RPMI8226 (cell line): ENCODE data around the gene KDM4B.

ENCODE experiments used
- DNase-seq: peaks from one replicate; pipeline ENCODE4 v3.0.0-alpha.2; 2015

Gene KDM4B

GRCh38 chr19:5036698-5037563, 68.0 kb downstream of the KDM4B start:
- no peak for DNase-seq

GRCh38 chr19:5037936-5038335, 69.0 kb downstream of the KDM4B start:
- DNase-seq, result no peak

DNA sequence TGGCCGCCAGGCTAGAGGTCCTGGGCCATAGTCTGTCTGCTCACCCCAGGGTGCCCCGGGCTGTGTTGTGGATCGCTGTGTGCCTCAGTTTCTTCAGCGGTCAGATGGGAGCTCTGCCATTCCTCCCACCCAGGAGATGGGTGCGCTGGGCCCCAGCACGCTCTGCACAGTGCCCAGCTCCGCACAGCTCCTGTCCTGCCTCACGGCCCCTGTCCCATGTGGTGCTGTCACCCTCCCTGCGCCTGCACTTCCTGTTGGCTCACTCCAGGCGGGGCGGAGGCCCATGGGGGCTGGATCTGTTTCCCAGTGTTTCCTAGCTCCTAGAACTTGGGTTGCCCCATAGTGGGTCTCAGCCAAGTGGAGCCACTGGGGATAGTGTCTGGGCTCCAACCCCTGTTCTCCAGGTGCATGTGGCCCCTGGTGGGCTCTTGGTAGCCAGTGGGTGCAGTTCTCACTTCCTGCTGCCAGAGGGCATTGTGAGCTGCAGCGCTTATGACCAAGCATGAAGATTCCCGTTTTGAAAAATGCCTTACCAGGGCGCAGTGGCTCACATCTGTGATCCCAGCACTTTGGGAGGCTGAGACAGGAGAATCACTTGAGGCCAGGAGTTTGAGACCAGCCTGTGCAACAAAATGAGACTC, 69.8 kb downstream of the KDM4B start:
- DNase-seq, result peak; percentile 15

DNA sequence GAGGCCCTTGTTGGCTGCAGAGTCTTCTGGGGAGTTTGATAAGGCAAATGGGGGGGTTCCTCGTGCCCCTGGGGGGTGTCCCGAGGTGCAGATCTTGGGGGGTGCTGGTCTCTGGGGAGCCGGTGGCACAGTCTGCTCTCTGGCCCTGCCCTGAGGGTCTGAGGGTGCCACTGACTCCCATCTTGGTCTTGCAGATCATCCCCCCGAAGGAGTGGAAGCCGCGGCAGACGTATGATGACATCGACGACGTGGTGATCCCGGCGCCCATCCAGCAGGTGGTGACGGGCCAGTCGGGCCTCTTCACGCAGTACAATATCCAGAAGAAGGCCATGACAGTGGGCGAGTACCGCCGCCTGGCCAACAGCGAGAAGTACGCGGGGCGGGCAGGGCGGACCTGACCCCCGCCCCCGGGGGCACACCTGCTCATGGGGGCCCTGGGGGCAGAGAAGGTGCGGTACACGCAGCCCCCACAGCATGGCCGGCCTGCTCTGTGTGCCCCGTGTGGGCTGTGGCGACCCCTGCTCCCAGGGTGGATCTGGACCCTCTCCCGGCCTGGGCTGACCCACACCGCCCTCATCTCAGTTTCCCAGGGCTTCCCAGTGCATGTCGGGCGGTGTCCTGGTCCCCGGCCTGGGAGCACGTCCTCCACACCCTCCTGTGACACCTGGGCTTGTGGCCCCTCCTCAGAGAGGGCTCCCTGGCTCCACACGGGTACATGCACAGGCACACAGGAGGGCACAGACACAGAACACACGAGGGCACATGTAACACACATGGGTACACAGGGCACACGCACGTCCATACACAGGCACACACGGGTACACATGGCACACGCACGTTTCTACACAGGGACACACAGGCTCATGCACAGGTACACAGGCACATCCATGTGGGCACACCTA, 71.0 kb downstream of the KDM4B start:
- no peak for DNase-seq

- DNase-seq, result no peak
Measured at GRCh38 chr19:5040544-5041167, 71.7 kb downstream of the KDM4B start.

DNA sequence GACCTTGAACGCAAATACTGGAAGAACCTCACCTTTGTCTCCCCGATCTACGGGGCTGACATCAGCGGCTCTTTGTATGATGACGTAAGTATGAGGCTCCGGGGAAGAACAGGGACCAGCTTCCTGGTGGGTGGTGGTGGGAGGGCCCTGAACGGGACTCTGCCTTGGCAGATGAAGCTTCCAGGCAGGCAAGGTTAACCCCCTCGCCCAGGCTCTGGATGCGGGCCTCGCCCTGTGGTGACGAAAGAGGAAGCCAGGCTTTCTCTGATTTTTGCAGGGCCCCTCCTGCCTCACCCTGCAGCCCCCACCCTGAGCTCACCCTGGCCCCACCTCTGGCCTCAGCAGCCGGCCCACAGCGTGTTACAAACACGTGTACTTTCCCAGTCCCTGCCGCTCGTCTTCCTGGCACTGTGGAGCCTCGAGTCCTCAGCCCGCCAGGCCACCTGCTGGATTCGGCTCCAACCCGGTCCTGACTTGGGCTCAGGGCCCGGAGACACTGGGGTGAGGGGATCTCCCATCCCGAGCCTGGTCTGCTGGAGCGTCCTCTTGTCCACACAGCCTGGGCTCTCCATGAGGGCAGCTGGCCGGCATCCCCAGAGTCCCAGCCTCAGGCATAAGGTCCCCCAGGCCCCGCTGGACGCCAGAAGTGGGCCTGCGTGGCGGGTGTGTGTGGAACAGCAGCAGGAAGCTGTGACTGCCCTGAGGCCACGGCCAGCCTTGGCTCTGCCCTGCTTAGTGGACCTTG, 72.4 kb downstream of the KDM4B start:
- DNase-seq, result no peak

DNA sequence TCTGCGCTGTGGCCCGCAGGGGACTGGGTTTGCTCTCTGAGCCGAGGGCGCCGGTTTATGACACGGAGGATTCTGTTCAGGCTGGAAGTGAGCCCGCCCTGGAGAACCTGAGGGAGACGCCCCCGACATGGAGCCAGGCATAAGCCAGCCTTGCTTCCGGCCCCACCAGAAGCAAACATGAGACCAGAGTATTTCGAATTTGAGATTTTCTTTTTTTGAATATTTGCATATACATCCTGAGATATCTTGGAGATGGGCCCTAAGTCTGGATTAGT, 72.9 kb downstream of the KDM4B start:
- no peak for DNase-seq

DNA sequence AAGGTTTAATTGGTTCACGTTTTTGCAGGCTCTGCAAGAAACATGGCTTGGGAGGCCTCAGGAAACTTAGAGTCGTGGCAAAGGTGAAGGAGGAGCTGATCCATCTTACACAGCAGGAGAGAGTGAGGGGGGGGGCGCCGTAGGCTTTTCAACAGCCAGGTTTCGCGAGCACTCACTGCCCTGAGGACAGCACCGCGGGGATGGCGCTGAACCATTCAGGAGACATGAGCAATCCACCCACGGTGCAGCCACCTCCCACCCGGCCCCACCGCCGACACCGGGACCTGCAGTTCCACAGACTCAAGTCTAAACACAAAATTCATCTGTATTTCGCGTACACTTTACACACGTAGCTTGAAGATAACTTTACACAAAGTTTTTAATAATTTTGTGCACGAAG, 73.6 kb downstream of the KDM4B start:
- no peak for DNase-seq

GRCh38 chr19:5045029-5045428, 76.1 kb downstream of the KDM4B start:
- no peak for DNase-seq

DNA sequence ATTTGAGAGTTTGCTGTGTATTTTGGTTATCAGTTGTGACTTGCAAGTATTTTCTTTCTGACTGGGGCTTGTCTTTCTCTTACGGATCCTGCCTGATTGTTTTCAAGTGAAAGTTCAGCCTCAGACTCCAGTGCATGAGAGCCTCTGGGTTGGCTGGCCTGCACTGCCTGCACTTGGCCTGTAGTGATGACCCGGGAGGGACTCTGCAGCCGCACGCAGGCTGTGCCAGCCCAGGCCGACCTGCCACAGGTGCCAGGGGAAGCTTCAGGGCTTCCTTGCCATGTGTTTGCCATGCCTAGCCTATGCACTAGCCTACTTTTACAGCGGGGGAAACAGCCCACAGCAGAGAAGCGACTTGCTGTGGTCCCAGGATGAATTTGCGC, 77.0 kb downstream of the KDM4B start:
- DNase-seq, result no peak

- peak; percentile 97 for DNase-seq
Measured at GRCh38 chr19:5046339-5047039, 77.6 kb downstream of the KDM4B start.

DNA sequence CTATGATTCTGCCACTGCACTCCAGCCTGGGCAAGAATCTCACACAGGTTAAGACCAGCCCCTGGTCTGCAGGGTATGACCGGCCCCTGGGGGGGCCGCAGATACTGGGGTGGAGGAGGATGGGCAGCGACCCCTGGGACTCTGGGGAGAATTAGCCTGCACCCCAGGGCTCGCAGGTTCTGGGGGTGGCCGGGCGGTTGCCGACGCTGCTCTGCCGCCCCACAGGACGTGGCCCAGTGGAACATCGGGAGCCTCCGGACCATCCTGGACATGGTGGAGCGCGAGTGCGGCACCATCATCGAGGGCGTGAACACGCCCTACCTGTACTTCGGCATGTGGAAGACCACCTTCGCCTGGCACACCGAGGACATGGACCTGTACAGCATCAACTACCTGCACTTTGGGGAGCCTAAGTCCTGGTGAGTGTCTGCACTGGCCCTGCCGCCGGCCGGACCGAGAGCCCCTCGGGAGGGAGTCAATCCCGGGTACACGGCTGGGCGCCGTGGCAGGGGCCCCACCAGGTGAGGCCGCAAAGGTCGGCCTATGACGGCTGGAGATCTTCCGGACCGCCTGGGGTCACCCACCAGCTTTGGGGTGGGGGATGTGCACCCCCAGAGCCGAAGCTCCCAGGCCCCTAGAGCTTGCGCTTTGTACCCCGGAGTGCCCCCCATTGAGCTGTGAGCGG, 78.5 kb downstream of the KDM4B start:
- no peak for DNase-seq

- peak; percentile 17 for DNase-seq
Measured at GRCh38 chr19:5048091-5048726, 79.3 kb downstream of the KDM4B start.

GRCh38 chr19:5048727-5049553, 80.0 kb downstream of the KDM4B start:
- DNase-seq, result no peak

- no peak for DNase-seq
Measured at GRCh38 chr19:5049561-5049960, 80.6 kb downstream of the KDM4B start.

DNA sequence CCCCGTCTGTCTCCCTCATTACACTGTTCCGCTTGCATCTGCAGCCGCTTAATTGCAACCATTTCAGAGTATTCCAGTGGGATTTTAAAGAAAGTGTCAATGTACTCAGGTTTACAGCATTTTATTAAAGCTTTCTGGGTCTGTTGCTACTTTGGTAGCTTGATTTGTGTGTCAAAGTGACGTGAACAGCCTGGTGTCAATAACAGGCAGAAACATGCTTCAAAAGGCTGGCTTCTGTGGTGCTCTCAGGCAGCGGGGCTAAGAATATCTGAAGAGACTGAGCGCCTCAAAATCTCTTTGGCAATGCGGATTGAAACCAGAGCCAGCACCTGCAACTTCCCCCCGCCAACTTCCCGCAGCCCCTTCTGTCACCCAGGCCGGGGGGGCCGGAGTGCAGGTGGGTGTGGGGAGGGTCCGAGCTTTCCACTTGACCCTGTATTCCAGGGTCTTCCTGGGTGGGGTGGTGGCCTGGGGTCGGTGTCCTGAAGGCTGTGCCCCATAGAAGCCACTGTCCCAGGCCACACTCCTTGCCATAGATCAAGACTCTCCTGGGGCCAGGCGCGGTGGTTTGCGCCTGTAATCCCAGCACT, 81.2 kb downstream of the KDM4B start:
- no peak for DNase-seq

GRCh38 chr19:5050905-5051304, 82.0 kb downstream of the KDM4B start:
- no peak for DNase-seq

GRCh38 chr19:5051619-5052018, 82.7 kb downstream of the KDM4B start:
- DNase-seq, result no peak

DNA sequence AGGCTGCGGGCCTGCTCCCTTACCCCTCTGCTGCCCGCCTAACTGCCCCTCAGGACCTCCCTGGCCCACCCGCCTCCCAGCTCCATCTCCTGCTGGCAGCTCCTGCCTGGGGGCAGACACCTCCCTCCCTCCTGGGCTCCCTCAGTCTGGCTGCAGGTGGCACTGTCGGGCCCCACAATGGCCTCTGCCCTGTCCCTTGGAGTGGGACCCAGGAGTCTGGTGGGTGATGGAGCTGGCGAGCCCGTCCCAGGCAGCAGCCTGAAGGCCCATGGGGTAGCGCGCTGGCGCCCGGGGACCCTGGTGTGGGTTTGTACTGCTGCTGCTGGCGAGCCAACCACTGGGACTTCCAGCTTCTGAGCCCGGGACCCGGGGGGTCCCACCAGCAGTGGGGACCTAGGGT, 83.6 kb downstream of the KDM4B start:
- DNase-seq, result no peak
